ENCODE data around the gene RGL3.
"Not testable (repeated sequence)": the region's sequence is repeated elsewhere in the genome, so short reads cannot be mapped to it uniquely, and the experiment has no call there.

RGL3 gene

GRCh38 chr19:11416346-11417052, 2.6 kb downstream of the RGL3 start:
- no peak for DNase-seq

GRCh38 chr19:11414544-11414943, 4.6 kb downstream of the RGL3 start:
- DNase-seq: no peak

- DNase-seq: no peak
These were observed 8.4 kb downstream of the RGL3 start for GRCh38 chr19:11410682-11411081.

GRCh38 chr19:11408591-11408990, 10.5 kb downstream of the RGL3 start:
- no peak for DNase-seq

DNA sequence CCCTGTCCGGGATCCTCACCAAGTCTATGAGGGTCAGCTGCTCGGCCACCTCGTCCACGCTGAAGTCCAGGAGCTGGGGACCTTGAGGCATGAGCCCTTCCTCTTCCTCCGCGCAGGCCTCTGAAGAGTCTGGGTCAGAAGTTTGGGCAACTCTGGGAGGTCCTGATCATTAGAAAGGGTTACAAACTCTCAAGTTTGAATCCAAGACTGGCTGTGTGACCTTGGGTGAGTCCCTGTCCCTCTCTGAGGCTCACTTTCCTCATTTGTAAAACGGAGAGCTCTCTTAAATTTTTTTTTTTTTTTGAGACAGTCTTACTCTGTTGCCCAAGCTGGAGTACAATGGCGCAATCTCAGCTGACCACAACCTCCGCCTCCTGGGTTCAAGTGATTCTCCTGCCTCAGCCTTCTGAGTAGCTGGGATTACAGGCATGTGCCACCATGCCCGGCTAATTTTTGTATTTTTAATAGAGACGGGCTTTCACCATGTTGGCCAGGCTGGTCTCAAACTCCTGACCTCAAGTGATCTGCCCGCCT, 12.3 kb downstream of the RGL3 start:
- not testable (repeated sequence) for DNase-seq

- no peak for DNase-seq
These were observed 13.1 kb downstream of the RGL3 start for GRCh38 chr19:11405846-11406643.

- DNase-seq: no peak
These were observed 14.4 kb downstream of the RGL3 start for GRCh38 chr19:11404588-11405222.

DNA sequence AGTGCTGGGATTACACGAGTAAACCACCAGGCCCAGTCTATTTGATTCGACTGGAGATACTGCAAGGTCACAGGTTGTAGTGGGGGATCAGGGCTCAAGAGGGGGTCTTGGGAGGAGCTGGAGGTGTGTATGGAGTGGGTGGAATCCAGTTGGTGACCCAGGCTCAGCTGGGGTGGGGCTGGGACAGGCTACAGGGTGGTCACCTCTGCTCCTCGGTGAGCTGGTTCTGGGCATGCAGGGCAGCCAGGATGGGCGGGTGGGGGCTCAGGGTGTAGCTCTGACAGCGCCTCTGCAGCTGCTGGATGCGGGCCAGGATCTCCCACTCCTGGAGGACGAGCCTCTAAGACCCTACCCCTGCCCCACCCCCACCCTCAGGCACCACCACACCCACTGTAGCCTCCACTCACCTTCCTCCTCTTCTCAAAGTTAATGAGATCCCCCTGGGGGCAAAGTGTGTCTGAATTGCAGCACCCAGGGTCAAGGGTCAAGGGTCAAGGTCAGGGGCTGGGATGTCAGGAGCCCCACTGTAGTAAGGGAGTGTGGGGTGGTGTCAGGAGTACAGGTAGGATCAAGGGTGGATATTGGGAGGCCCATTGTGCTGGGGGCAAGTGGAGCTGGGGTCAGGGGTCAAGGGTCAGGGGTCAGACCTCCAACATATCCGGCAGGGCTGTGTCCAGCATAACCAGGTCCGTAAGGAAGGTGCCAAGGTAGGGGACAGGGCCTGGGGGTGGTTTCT, 17.1 kb downstream of the RGL3 start:
- no peak for DNase-seq

- no peak for DNase-seq
These were observed 18.3 kb downstream of the RGL3 start for GRCh38 chr19:11400798-11401197.

DNA sequence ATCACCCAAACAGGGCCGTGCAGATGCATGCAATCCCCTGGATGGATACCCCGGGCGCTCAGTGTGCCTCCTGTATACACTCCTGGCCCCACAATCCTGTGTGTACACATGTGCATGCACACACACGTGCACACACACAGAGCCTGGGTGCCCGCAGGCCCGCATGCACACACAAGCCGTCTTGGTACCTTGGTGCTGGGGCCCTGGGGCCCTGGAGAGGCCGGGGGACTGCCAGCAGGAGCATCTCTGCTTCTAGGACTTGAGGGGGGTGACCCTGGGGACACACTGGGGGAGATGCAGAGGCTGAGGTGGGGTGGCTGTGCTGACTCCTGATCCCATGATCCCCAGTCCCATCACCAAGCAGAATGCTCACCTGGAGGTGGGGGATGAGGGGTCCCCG, 19.4 kb downstream of the RGL3 start:
- DNase-seq: no peak

DNA sequence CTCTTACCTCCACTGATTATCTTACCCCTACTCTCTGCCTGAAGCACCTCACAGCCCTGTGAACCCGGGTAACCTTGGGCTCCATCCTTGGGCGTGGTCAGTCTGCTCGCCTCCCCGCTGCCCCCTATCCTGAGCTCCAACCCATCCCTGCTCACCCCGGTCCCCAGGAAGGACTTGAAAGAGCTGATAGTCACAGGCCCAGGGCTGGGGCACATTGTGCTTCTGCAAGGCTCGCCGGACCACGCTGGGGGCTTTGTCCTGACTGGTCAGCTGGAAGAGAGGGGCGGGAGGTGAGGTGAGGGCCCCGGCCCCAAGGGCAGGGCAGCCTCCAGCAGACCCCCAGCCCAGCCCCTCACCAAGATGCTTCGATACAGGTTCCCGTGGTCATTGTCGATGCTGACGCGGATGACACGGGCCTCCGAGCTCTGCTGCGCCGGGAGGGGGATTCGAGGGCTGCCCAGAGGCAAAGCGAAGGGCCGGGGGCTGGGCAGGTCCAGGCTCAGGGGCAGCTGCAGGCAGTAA, 22.0 kb downstream of the RGL3 start:
- no peak for DNase-seq

GRCh38 chr19:11390933-11391680, 28.0 kb downstream of the RGL3 start:
- DNase-seq: no peak

DNA sequence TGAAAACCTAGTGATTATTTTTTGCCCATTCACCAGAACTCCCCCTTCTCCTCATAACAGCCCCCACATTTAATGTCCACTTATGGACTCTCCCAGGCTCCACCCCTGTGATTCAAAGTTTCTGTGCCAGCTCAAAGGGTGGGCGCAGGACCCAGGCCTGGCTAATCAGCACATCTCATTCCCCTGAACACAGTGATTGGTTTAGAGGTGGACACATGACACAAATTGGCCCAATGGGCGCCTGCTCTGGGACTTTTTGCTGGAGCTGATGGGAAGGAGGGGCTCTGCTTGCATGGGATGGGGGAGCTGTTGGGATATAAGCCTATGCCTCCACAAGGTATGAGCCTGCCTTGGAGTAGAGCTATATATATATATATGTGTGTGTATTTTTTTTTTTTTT, 28.8 kb downstream of the RGL3 start:
- DNase-seq: no peak

- no peak for DNase-seq
These were observed 31.7 kb downstream of the RGL3 start for GRCh38 chr19:11387162-11388034.

DNA sequence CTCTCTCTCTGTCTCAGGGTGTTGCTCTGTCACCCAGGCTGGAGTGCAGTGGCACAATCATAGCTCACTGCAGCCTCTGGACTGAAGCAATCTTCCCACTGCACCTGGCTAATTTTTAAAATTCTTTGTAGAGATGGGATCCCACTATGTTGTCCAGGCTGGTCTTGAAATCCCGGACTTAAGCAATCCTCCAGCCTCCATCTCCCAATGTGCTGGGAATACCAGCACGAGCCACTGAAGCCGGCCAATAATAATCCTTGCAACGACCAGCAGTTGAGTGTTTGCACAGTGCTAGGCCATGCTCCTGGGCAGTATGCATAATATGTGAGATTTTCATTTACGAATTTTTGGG, 34.4 kb downstream of the RGL3 start:
- DNase-seq: no peak

DNA sequence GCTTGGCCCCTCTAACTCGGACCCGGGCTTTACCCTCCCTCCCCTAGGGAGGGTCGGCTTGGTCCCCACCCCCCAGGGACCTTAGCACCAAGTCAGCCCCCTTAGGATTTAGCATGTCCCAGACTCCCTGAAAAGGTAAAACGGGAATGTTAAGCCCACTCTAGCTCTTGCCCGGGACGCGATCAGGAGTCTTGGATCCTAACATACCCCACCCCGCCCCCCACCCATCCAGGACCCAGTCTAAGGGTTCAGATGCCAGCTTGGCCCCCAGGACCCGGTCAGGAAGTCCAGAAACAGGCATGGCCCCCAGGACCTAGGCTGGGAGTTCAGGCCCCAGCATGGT, 35.4 kb downstream of the RGL3 start:
- DNase-seq: no peak

- no peak for DNase-seq
These were observed 36.0 kb downstream of the RGL3 start for GRCh38 chr19:11382898-11383705.

DNA sequence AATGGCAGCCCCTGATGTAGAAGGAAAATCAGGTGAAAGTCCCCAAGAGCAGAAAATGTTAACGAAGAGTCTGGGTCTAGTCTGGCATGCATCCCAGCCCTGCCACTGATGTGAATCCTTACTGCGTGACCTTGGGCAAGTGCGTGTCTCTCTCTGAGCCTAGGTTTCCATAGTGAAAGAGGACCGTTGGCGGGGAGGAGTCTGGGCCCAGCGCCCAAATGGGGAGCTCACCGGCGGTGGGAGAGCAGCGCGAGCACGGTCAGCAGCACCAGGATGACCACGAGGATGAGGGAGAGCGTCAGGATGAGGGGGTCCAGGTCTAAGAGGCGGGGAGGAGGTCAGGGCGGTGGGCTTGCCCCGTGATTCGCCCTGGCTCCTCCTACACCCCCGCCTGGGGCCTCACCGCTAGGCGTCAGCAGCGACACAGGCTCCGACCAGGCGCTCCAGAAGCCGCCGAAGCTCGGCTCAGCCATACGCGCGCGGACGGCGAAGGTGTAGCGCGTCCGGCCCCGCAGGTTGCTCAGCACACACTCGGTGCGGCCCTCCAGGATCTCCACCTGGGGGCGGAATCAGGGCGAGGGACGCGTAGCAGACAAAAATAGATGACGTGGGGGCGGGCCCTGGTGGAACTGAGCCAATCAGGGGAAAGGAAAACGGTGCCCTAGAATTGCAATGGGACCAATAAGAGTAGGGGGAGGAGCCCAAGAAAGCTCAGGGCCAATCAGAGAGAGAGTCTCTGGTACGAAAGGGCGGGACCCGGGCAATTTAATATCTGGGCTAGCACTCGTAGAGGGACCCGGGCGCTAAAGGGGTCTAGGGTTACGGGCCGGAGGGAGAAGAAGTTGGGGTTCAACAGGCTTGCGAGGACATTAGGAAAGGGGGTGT, 38.2 kb downstream of the RGL3 start:
- DNase-seq: peak; percentile 94

GRCh38 chr19:11379857-11380350, 39.2 kb downstream of the RGL3 start:
- DNase-seq: no peak
